Mesothelial cell of epicardium (in vitro differentiated cells): ENCODE measurements around the gene IMPDH1. TPM values are rescaled to one million over a fixed set of nuclear protein-coding genes. Genes with fewer than 3 reads are reported as not detected.
A peak's percentile ranks its signal among the peaks of the same experiment; 100 is the strongest.

Source experiments
- DNase-seq, 2 experiments: peaks; one replicate each; pipeline ENCODE4 v3.0.0; 2021; ENCODE audit warnings: low spot score in 2 of 2; ENCODE audit not compliant: unreplicated experiment in 2 of 2
- H3K27ac Mint-ChIP-seq: 2 replicates; pipeline ENCODE4 v1.8.0; 2021; ENCODE audit warnings: mixed read lengths
- H3K27me3 Mint-ChIP-seq: 2 replicates; pipeline ENCODE4 v1.8.0; 2021; ENCODE audit warnings: low read depth, mixed read lengths
- H3K36me3 Mint-ChIP-seq: 2 replicates; pipeline ENCODE4 v1.8.0; 2021; ENCODE audit warnings: mixed read lengths
- H3K4me1 Mint-ChIP-seq: 2 replicates; pipeline ENCODE4 v1.8.0; 2021; ENCODE audit warnings: mixed read lengths
- H3K4me3 Mint-ChIP-seq: 2 replicates; pipeline ENCODE4 v1.8.0; 2021; ENCODE audit warnings: mild to moderate bottlenecking, moderate library complexity, mixed read lengths
- H3K9me3 Mint-ChIP-seq: 2 replicates; pipeline ENCODE4 v1.8.0; 2021; ENCODE audit warnings: mixed read lengths
- total RNA-seq: library from RNA; stranded (reverse); gene quantifications from 3 replicates; pipeline ENCODE4 v1.2.1, GENCODE V29; 2021
- TF ChIP-seq, protein P1 (sequence below): fragments of 200-600 bp; sonication (generic); IDR thresholded peaks from one replicate; pipeline ENCODE4 v1.5.0; 2021; ENCODE audit warnings: antibody characterized with exemption; ENCODE audit not compliant: unreplicated experiment

IMPDH1 gene
- total RNA-seq, 1 donor from 2014 or later, result 39.3 TPM

DNA sequence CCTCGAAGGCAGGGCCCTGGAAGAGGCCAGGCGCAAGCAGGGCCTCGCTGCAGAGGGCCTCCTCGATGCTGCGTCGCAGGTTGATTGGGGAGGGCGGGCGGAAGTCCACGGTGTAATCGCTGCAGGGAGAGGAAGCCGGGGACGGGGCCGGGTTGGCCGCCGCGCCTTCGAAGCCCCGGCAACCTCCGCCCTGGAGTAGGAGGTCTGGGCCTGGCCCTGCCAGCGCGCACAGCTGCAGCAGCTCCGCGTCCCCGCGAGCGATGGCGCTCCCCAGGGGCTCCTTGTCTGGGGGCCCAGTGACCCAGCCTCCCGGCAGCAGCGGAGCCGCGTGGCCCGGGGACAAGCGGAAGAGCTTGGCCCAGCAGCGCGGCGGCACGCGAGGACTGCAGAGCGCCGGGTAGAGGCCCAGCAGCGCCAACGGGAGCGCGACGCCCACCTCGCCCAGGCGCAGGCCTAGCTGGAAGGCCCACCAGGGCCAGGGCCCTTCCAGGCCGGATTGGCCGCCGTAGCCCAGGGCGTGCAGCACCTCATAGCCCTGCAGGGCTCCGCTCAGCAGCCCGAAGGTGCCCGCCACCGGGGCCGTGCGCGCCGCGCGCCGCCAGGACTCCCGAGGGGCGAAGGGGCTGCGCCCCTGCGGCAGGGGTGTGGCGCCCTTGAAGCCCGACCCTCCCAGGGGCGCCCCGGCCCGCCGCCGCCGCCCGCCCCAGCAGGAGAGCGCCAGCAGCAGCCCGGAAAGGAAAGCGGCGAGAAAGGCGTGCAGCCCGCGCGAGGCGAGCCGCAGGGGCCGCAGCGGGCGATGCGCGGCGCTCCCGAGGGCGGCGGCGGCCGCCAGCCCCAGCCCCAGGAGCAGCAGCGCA, 58.3 kb downstream of the IMPDH1 start:
- Mint-ChIP-seq H3K27me3 (peaks cover 4% of the 10 kb centered on the region), H3K9me3 (no peaks in the 10 kb centered on the region), H3K4me3 (no peak overlapping the region), H3K36me3 (no peaks in the 10 kb centered on the region), H3K4me1 (peaks cover 6% of the 10 kb centered on the region), H3K27ac (no peak overlapping the region)
- TF ChIP-seq, protein P1, sequence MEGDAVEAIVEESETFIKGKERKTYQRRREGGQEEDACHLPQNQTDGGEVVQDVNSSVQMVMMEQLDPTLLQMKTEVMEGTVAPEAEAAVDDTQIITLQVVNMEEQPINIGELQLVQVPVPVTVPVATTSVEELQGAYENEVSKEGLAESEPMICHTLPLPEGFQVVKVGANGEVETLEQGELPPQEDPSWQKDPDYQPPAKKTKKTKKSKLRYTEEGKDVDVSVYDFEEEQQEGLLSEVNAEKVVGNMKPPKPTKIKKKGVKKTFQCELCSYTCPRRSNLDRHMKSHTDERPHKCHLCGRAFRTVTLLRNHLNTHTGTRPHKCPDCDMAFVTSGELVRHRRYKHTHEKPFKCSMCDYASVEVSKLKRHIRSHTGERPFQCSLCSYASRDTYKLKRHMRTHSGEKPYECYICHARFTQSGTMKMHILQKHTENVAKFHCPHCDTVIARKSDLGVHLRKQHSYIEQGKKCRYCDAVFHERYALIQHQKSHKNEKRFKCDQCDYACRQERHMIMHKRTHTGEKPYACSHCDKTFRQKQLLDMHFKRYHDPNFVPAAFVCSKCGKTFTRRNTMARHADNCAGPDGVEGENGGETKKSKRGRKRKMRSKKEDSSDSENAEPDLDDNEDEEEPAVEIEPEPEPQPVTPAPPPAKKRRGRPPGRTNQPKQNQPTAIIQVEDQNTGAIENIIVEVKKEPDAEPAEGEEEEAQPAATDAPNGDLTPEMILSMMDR, result no peak
- DNase-seq, result no peak

GRCh38 chr7:128350708-128351295, 59.0 kb downstream of the IMPDH1 start:
- DNase-seq, result no peak
- Mint-ChIP-seq H3K27ac (no peak overlapping the region), H3K9me3 (no peaks in the 10 kb centered on the region), H3K4me3 (no peak overlapping the region), H3K36me3 (no peaks in the 10 kb centered on the region), H3K27me3 (peaks cover 4% of the 10 kb centered on the region), H3K4me1 (peaks cover 6% of the 10 kb centered on the region)
- TF ChIP-seq, protein P1, result no peak

DNA sequence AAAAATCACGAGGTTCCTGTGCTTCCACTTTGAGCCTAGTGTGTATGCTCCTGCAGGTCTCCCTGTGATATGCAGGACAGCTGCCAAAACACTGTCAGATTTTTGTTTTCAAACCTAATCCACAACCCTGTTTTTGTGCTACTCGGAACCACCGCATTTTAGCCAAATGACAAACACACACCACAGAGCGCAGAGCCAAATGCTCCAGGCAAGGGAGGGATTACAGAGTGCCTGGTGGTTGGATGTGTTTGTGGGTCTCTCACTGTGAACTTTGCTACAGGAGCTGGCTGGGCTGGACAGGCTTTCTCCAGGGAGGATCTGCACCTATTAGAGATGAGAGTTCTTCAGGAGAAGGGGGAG, 60.3 kb downstream of the IMPDH1 start:
- no peaks in the 10 kb centered on the region for H3K36me3 Mint-ChIP-seq
- DNase-seq, result no peak
- peak overlapping the region; percentile 17 for H3K27ac Mint-ChIP-seq
- H3K9me3 Mint-ChIP-seq, result no peaks in the 10 kb centered on the region
- no peak overlapping the region for H3K4me3 Mint-ChIP-seq
- TF ChIP-seq, protein P1, result no peak
- H3K4me1 Mint-ChIP-seq, result peaks cover 6% of the 10 kb centered on the region
- H3K27me3 Mint-ChIP-seq, result peaks cover 4% of the 10 kb centered on the region

DNA sequence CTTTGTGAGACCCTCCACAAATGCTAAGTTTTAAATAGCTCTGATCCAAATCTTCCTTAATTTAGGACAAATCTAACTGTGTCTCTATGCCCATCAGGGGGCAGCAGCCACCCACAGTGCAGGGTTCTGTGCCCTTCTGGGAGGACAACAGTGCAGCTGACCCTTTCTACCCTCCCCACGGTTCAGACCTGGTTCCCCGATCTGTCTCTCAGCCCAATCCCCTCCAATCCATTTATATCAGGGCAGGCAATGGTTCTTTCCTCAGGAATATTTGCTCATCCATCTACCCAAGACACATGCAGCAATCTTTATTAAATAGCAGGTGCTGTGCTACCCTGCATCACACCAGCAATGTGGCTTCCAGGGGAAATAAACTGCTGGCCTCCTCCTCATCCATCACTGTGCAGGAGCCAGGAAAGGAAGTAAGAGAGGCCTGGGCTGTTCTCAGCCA, 62.1 kb downstream of the IMPDH1 start:
- Mint-ChIP-seq H3K9me3 (no peaks in the 10 kb centered on the region), H3K36me3 (no peaks in the 10 kb centered on the region), H3K27ac (no peak overlapping the region), H3K4me1 (peaks cover 11% of the 10 kb centered on the region), H3K4me3 (no peak overlapping the region), H3K27me3 (peaks cover under 1% of the 10 kb centered on the region)
- DNase-seq, result no peak
- TF ChIP-seq, protein P1, result peak; percentile 29

- no peak for DNase-seq
- Mint-ChIP-seq H3K27ac (no peak overlapping the region), H3K36me3 (no peaks in the 10 kb centered on the region), H3K9me3 (no peaks in the 10 kb centered on the region), H3K4me1 (peaks cover 20% of the 10 kb centered on the region), H3K4me3 (peak overlapping the region; percentile 92), H3K27me3 (no peaks in the 10 kb centered on the region)
- TF ChIP-seq, protein P1, result no peak
These were observed 65.4 kb downstream of the IMPDH1 start for GRCh38 chr7:128344431-128344774.
